IMR-90 (cell line): ENCODE results near the gene CD96. TPM values are rescaled to one million over a fixed set of nuclear protein-coding genes. Genes with fewer than 3 reads are reported as not detected.
A peak's percentile ranks its signal among the peaks of the same experiment; 100 is the strongest.

ENCODE experiments used
- ATAC-seq: fragments of 200-7000 bp; cut with Tn5 transposase; 2 replicates; pipeline ENCODE4 v1.9.1; 2020; ENCODE audit warnings: low read depth, mild to moderate bottlenecking, moderate library complexity
- BruUV-seq: library from RNA; stranded (reverse); fragments of 400-500 nt; replicated peaks from 2 replicates; lab custom pipeline; 2021; lab: Mats Ljungman, UMichigan
- CTCF ChIA-PET: fragments of 300-600 bp; formaldehyde crosslinking; extraction: SDS; loops from one replicate; lab custom pipeline; 2021; ENCODE audit warnings: antibody characterized with exemption; lab: Yijun Ruan, JAX
- POLR2A ChIA-PET: fragments of 300-600 bp; sonication (Branson Sonifier 250); formaldehyde crosslinking; loops from one replicate; lab custom pipeline; 2022; ENCODE audit warnings: antibody characterized with exemption; ENCODE audit not compliant: unreplicated experiment; lab: Charles Lee
- DNase-seq: peaks from one replicate; pipeline ENCODE4 v3.0.0; 2013
- H2AFZ ChIP-seq: replicated peaks from 2 replicates; pipeline ENCODE3; 2013; ENCODE audit warnings: low read length, mild to moderate bottlenecking; ENCODE audit not compliant: poor library complexity
- H2AK5ac ChIP-seq: 2 replicates; pipeline ENCODE4 v1.6.1; 2013; ENCODE audit warnings: low read depth, low read length, inconsistent platforms
- H2AK9ac ChIP-seq: replicated peaks from 2 replicates; pipeline ENCODE3; 2013; ENCODE audit warnings: mild to moderate bottlenecking, low read depth, low read length, moderate library complexity; ENCODE audit not compliant: poor library complexity
- H2BK120ac ChIP-seq: 2 replicates; pipeline ENCODE4 v1.6.1; 2013; ENCODE audit warnings: low read depth, low read length, inconsistent platforms
- H2BK15ac ChIP-seq: 3 replicates; pipeline ENCODE4 v1.6.1; 2013; ENCODE audit warnings: low read depth, low read length, inconsistent platforms
- H2BK20ac ChIP-seq: 2 replicates; pipeline ENCODE4 v1.6.1; 2013; ENCODE audit warnings: low read depth, mild to moderate bottlenecking, inconsistent platforms, low read length, moderate library complexity
- H2BK5ac ChIP-seq: 2 replicates; pipeline ENCODE4 v1.6.1; 2013; ENCODE audit warnings: mild to moderate bottlenecking, low read depth, low read length, inconsistent platforms; ENCODE audit not compliant: poor library complexity, severe bottlenecking
- H3K14ac ChIP-seq: replicated peaks from 2 replicates; pipeline ENCODE4 v1.6.1; 2013; ENCODE audit warnings: low read depth, low read length, inconsistent platforms
- H3K18ac ChIP-seq: 2 replicates; pipeline ENCODE4 v1.6.1; 2013; ENCODE audit warnings: low read depth, low read length, control low read depth
- H3K23ac ChIP-seq: 2 replicates; pipeline ENCODE4 v1.6.1; 2013; ENCODE audit warnings: low read depth, low read length, inconsistent platforms
- H3K27ac ChIP-seq: 2 replicates; pipeline ENCODE4 v1.5.1; 2013; ENCODE audit warnings: mild to moderate bottlenecking, control low read depth, low read length; ENCODE audit not compliant: insufficient read depth
- H3K27me3 ChIP-seq: 2 replicates; pipeline ENCODE4 v1.6.1; 2013; ENCODE audit warnings: low read length; ENCODE audit not compliant: control insufficient read depth, insufficient read depth
- H3K36me3 ChIP-seq: 2 replicates; pipeline ENCODE4 v1.6.1; 2013; ENCODE audit warnings: low read length, mixed read lengths; ENCODE audit not compliant: control insufficient read depth, insufficient read depth
- H3K4ac ChIP-seq: 2 replicates; pipeline ENCODE4 v1.6.1; 2013; ENCODE audit warnings: low read depth, low read length, inconsistent platforms
- H3K4me1 ChIP-seq: 2 replicates; pipeline ENCODE4 v1.6.1; 2013; ENCODE audit warnings: low read length, mixed read lengths; ENCODE audit not compliant: control insufficient read depth, insufficient read depth
- H3K4me2 ChIP-seq: 2 replicates; pipeline ENCODE4 v1.6.1; 2013; ENCODE audit warnings: low read depth, mild to moderate bottlenecking, control low read depth, low read length, moderate library complexity
- H3K4me3 ChIP-seq: 2 replicates; pipeline ENCODE4 v1.5.1; 2013; ENCODE audit warnings: low read depth, mild to moderate bottlenecking, control low read depth, low read length, moderate library complexity; ENCODE audit not compliant: insufficient read depth
- H3K56ac ChIP-seq: 2 replicates; pipeline ENCODE4 v1.6.1; 2013; ENCODE audit warnings: low read length, inconsistent platforms; ENCODE audit not compliant: insufficient read depth; ENCODE audit errors: extremely low read depth
- H3K79me1 ChIP-seq, 2 experiments: 2 replicates each; pipeline ENCODE4 v1.6.1; 2013; ENCODE audit warnings: low read length in 2 of 2, inconsistent platforms in 1 of 2, low read depth in 1 of 2
- H3K9ac ChIP-seq: 2 replicates; pipeline ENCODE4 v1.6.1; 2013; ENCODE audit warnings: low read depth, low read length, control low read depth
- H3K9me1 ChIP-seq: 2 replicates; pipeline ENCODE4 v1.6.1; 2013; ENCODE audit warnings: low read length, inconsistent platforms; ENCODE audit not compliant: insufficient read depth
- H3K9me3 ChIP-seq: 2 replicates; pipeline ENCODE4 v1.6.1; 2013; ENCODE audit warnings: low read length; ENCODE audit not compliant: control insufficient read depth, insufficient read depth
- H4K20me1 ChIP-seq: 2 replicates; pipeline ENCODE4 v1.6.1; 2013; ENCODE audit warnings: low read length, inconsistent platforms; ENCODE audit not compliant: insufficient read depth
- H4K5ac ChIP-seq: 2 replicates; pipeline ENCODE4 v1.6.1; 2013; ENCODE audit warnings: mild to moderate bottlenecking, low read depth, low read length, control low read depth
- H4K8ac ChIP-seq, 2 experiments: 2 replicates each; pipeline ENCODE4 v1.6.1; 2013; ENCODE audit warnings: low read depth in 2 of 2, low read length in 2 of 2, control low read depth in 1 of 2, inconsistent platforms in 1 of 2
- H4K91ac ChIP-seq: 2 replicates; pipeline ENCODE4 v1.6.1; 2013; ENCODE audit warnings: low read depth, low read length, inconsistent platforms; ENCODE audit not compliant: insufficient read depth
- BHLHE40 ChIP-seq: fragments of 150-350 bp; IDR thresholded peaks from 2 replicates; pipeline ENCODE4 v1.6.1; 2016; ENCODE audit warnings: mild to moderate bottlenecking, low read depth, low read length
- CEBPB ChIP-seq: IDR thresholded peaks from 2 replicates; pipeline ENCODE4 v1.6.1; 2012; ENCODE audit warnings: low read depth, low read length, improper control_type of control experiment
- CHD1 ChIP-seq: IDR thresholded peaks from 2 replicates; pipeline ENCODE4 v1.6.1; 2012; ENCODE audit warnings: low read depth, low read length, improper control_type of control experiment
- CTCF ChIP-seq: conservative IDR thresholded peaks from 2 replicates; pipeline ENCODE4 v1.5.1; 2012; ENCODE audit warnings: mild to moderate bottlenecking, low read depth, low read length, improper control_type of control experiment
- ELK1 ChIP-seq: fragments of 150-350 bp; IDR thresholded peaks from 2 replicates; pipeline ENCODE4 v1.6.1; 2016; ENCODE audit warnings: low read depth, mild to moderate bottlenecking, low read length, moderate library complexity, borderline replicate concordance
- FOS ChIP-seq: fragments of 150-350 bp; IDR thresholded peaks from 2 replicates; pipeline ENCODE4 v1.6.1; 2016; ENCODE audit warnings: low read depth, low read length
- MAFK ChIP-seq: IDR thresholded peaks from 2 replicates; pipeline ENCODE4 v1.6.1; 2012; ENCODE audit warnings: low read depth, low read length, improper control_type of control experiment
- MAZ ChIP-seq: IDR thresholded peaks from 2 replicates; pipeline ENCODE4 v1.6.1; 2012; ENCODE audit warnings: low read depth, mild to moderate bottlenecking, low read length, improper control_type of control experiment, moderate library complexity, borderline replicate concordance
- NFE2L2 ChIP-seq: fragments of 150-350 bp; IDR thresholded peaks from 2 replicates; pipeline ENCODE4 v1.6.1; 2016; ENCODE audit warnings: low read depth, mild to moderate bottlenecking, low read length
- POLR2A ChIP-seq: IDR thresholded peaks from 2 replicates; pipeline ENCODE4 v1.6.1; 2012; ENCODE audit warnings: mild to moderate bottlenecking, low read depth, low read length
- RAD21 ChIP-seq: IDR thresholded peaks from 2 replicates; pipeline ENCODE4 v1.6.1; 2012; ENCODE audit warnings: low read length, improper control_type of control experiment
- RCOR1 ChIP-seq: IDR thresholded peaks from 2 replicates; pipeline ENCODE4 v1.6.1; 2012; ENCODE audit warnings: mild to moderate bottlenecking, low read length, improper control_type of control experiment; ENCODE audit not compliant: insufficient replicate concordance
- RFX5 ChIP-seq: IDR thresholded peaks from 2 replicates; pipeline ENCODE4 v1.8.0; 2012; ENCODE audit warnings: low read depth, mild to moderate bottlenecking, low read length, moderate library complexity
- SMC3 ChIP-seq: fragments of 150-350 bp; IDR thresholded peaks from 2 replicates; pipeline ENCODE4 v1.6.1; 2016; ENCODE audit warnings: low read depth, mild to moderate bottlenecking, antibody characterized with exemption, low read length, moderate library complexity
- USF2 ChIP-seq: fragments of 150-350 bp; IDR thresholded peaks from 2 replicates; pipeline ENCODE4 v1.6.1; 2017; ENCODE audit warnings: mild to moderate bottlenecking, antibody characterized with exemption, low read length, low read depth
- WGBS, 2 experiments: methylation state at CpG; one replicate each; pipeline versions ENCODE4 v1.1.5 to v1.1.7; 2013; ENCODE audit warnings: missing lambda C conversion rate in 2 of 2; ENCODE audit not compliant: insufficient read length in 1 of 2; ENCODE audit errors: extremely low coverage in 2 of 2; 5-methylcytosine and 5-hydroxymethylcytosine counted together
- dilution Hi-C: fragments of 300-500 bp; cut with HindIII; formaldehyde crosslinking; loops from one replicate; pipeline ENCODE4 v1.14.3; 2018; ENCODE audit warnings: low sequenced_read_pairs; ENCODE audit not compliant: unreplicated experiment
- in situ Hi-C: fragments of 300-500 bp; cut with MboI; formaldehyde crosslinking; loops from 3 replicates; pipeline ENCODE4 v1.14.3; 2019; ENCODE audit warnings: low sequenced_read_pairs, inconsistent platforms, mixed read lengths
- intact Hi-C: fragments of 100-400 bp; cut with micrococcal nuclease; formaldehyde crosslinking; loops from 2 replicates; pipeline ENCODE4 v1.10.0; 2022
- polyA plus RNA-seq, 3 experiments: library from polyadenylated mRNA; depleted of rRNA; stranded (reverse); fragments of >200 nt; gene quantifications; 2 replicates each; pipeline ENCODE4 v1.2.3, GENCODE V29; 2012; ENCODE audit warnings: low replicate concordance in 1 of 3
- total RNA-seq: library from RNA; depleted of rRNA; stranded (reverse); fragments of >200 nt; gene quantifications from 2 replicates; pipeline ENCODE4 v1.2.3, GENCODE V29; 2012

The CD96 gene
- total and polyA plus RNA-seq, 2 of the 4 experiments (the other 2 are of a cell fraction): 0.05 to 0.18 TPM

- Histone ChIP-seq H3K4me1 (peaks cover 3% of the 10 kb centered on the region; the same call in 1 of the 2 replicates), H3K14ac (no peak overlapping the region), H3K18ac (no peak overlapping the region), H2AK9ac (no peak overlapping the region), H4K5ac (no peak overlapping the region), H3K36me3 (no peaks in the 10 kb centered on the region), H3K4ac (no peak overlapping the region), H3K79me1 (no peaks in the 10 kb centered on the region), H3K23ac (no peak overlapping the region), H3K27ac (no peak overlapping the region), H2BK15ac (no peak overlapping the region), H3K4me2 (no peak overlapping the region), H2BK5ac (no peak overlapping the region), H4K20me1 (no peaks in the 10 kb centered on the region), H3K4me3 (no peak overlapping the region), H2BK120ac (no peak overlapping the region), H2AFZ (no peak overlapping the region), H3K9me1 (0 out of 2 replicates have a peak, but pooled peaks cover 7% of the 10 kb centered on the region), H4K91ac (no peak overlapping the region), H3K27me3 (no peaks in the 10 kb centered on the region), H4K8ac (no peak overlapping the region), H3K9me3 (no peaks in the 10 kb centered on the region), H2AK5ac (no peak overlapping the region), H3K9ac (no peak overlapping the region), H2BK20ac (no peak overlapping the region), H3K56ac (no peak overlapping the region)
- peak; percentile 64 for ATAC-seq
- dilution Hi-C loops (no loop called here), intact Hi-C loops (loop anchor here (1.0 to 10.0 kb wide), 3 partner anchors 22 to 357 kb away; no protein-coding TSS in a partner anchor), in situ Hi-C loops (loop anchor here (5.0 kb wide), 1 partner anchor 114 kb away; no protein-coding TSS in a partner anchor)
- peak; percentile 76 for DNase-seq
- WGBS, 2 experiments: no CpG with 5 or more reads among the region's 2 CpGs
- ChIA-PET POLR2A (no interaction called here), CTCF (interaction anchor here (1.0 to 2.7 kb wide), 11 partner anchors 10 to 150 kb away, joined by 3 to 29 read pairs (median 4); partner anchors contain the start of gene CD96)
- BruUV-seq: no TSS peak
- no peak for TF ChIP-seq MAFK
- no peak for TF ChIP-seq BHLHE40
- TF ChIP-seq ELK1: no peak
- no peak for TF ChIP-seq CEBPB
- peak; percentile 82 for TF ChIP-seq SMC3
- no peak for TF ChIP-seq POLR2A
- TF ChIP-seq NFE2L2: no peak
- no peak for TF ChIP-seq RFX5
- no peak for TF ChIP-seq FOS
- TF ChIP-seq RCOR1: no peak
- no peak for TF ChIP-seq CHD1
- TF ChIP-seq RAD21: peak; percentile 77
- TF ChIP-seq CTCF: peak; percentile 67
- no peak for TF ChIP-seq MAZ
- no peak for TF ChIP-seq USF2
These were observed 149.4 kb downstream of the CD96 start for GRCh38 chr3:111691293-111691909.
